ENCODE results near the gene CMSS1. TPM values are rescaled to one million over a fixed set of nuclear protein-coding genes. Genes with fewer than 3 reads are reported as not detected.

CMSS1 gene
- total and polyA plus RNA-seq, 2 of the 13 experiments (the other 11 are each of a cell fraction or from before 2014, with no cell fraction given): 6.4 to 48.7 TPM

DNA sequence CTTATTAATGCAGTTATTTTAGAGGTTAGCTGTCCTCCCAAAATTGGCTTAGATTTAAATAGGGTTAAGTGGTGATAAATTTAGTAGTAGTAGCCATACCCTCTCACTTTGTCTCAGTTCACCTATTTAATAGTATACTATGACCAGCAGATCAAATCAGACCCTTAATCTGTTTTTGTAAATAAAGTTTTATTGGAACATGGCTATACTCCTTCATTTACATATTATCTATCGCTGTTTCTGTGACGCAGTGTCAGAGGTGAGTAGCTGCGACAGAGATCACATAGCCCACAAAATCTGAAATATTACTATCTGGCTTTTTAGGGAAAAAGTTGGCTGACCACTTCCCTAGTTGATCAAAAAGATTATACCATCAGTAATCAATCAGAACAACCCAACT, 183.4 kb downstream of the CMSS1 start:
- no peak for FAIRE-seq
- no peak for TF ChIP-seq CHD4 (IDR thresholded peaks at IDR 0.05; ENCODE audit: borderline replicate concordance, low read length)
- TF ChIP-seq SSRP1 (CRISPR knock-in tag; IDR thresholded peaks at IDR 0.05): no peak
- no peak for TF ChIP-seq ZNF747 (CRISPR knock-in tag; IDR thresholded peaks at IDR 0.05; ENCODE audit: borderline replicate concordance)
- TF ChIP-seq AKAP8 (CRISPR knock-in tag; IDR thresholded peaks at IDR 0.05): no peak
- TF ChIP-seq, protein P1, sequence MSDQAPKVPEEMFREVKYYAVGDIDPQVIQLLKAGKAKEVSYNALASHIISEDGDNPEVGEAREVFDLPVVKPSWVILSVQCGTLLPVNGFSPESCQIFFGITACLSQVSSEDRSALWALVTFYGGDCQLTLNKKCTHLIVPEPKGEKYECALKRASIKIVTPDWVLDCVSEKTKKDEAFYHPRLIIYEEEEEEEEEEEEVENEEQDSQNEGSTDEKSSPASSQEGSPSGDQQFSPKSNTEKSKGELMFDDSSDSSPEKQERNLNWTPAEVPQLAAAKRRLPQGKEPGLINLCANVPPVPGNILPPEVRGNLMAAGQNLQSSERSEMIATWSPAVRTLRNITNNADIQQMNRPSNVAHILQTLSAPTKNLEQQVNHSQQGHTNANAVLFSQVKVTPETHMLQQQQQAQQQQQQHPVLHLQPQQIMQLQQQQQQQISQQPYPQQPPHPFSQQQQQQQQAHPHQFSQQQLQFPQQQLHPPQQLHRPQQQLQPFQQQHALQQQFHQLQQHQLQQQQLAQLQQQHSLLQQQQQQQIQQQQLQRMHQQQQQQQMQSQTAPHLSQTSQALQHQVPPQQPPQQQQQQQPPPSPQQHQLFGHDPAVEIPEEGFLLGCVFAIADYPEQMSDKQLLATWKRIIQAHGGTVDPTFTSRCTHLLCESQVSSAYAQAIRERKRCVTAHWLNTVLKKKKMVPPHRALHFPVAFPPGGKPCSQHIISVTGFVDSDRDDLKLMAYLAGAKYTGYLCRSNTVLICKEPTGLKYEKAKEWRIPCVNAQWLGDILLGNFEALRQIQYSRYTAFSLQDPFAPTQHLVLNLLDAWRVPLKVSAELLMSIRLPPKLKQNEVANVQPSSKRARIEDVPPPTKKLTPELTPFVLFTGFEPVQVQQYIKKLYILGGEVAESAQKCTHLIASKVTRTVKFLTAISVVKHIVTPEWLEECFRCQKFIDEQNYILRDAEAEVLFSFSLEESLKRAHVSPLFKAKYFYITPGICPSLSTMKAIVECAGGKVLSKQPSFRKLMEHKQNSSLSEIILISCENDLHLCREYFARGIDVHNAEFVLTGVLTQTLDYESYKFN (CRISPR knock-in tag; conservative IDR thresholded peaks at IDR 0.05): no peak
- ATAC-seq: no peak
- intact Hi-C loops (cut with micrococcal nuclease; ENCODE audit: unreplicated experiment) (no loop called here), in situ Hi-C loops (cut with HindIII; ENCODE audit: extremely low pct_ligation_motif_present, low pct_unique_long_range_greater_than_20kb) (no loop called here)
- no peak overlapping the region for H2AFZ ChIP-seq (ENCODE audit: low read length)
- H3K9ac ChIP-seq (ENCODE audit: insufficient read depth, low read depth, low read length): no peak overlapping the region
- H4K20me1 ChIP-seq (ENCODE audit: insufficient read depth, low read length): no peaks in the 10 kb centered on the region
- POLR2A ChIA-PET: interaction anchor here (0.9 kb wide), 1 partner anchor 80 kb away, joined by 4 read pairs; no protein-coding TSS in a partner anchor
- H3K4me1 ChIP-seq (ENCODE audit: insufficient read depth, low read length): peaks cover 38% of the 10 kb centered on the region
- BruUV-seq (replicated peaks): no TSS peak
- H3K9me3 ChIP-seq (ENCODE audit: low read length): no peaks in the 10 kb centered on the region
- CTCF ChIA-PET (ENCODE audit: low intra/inter-chr PET ratio, low total read pairs): no interaction called here
- DNase-seq (ENCODE audit: low spot score): no peak
- H3K27ac ChIP-seq (ENCODE audit: extremely low read length, insufficient read depth, low read length): no peak overlapping the region
- WGBS (ENCODE audit: low lambda C conversion rate): 100% methylated on average over 3 of the region's 3 CpGs
- no peaks in the 10 kb centered on the region for H3K79me2 ChIP-seq (ENCODE audit: insufficient read depth, low read length)
- no peak overlapping the region for H3K4me3 ChIP-seq (replicated peaks in 1 of 3; ENCODE audit: insufficient read depth in 1 of 3, low read depth in 2 of 3, low read length in 3 of 3)
- no peaks in the 10 kb centered on the region for H3K27me3 ChIP-seq (ENCODE audit: control insufficient read depth in 1 of 2, insufficient read depth in 2 of 2, low read length in 2 of 2)
- no peak overlapping the region for H3K4me2 ChIP-seq (ENCODE audit: low read depth, low read length)
- no peaks in the 10 kb centered on the region for H3K36me3 ChIP-seq (replicated peaks in 1 of 2; ENCODE audit: control insufficient read depth in 1 of 2, insufficient read depth in 2 of 2, low read length in 2 of 2)

Measured in HepG2 (cell line).